ENCODE results near the gene KCTD5.

The KCTD5 gene

DNA sequence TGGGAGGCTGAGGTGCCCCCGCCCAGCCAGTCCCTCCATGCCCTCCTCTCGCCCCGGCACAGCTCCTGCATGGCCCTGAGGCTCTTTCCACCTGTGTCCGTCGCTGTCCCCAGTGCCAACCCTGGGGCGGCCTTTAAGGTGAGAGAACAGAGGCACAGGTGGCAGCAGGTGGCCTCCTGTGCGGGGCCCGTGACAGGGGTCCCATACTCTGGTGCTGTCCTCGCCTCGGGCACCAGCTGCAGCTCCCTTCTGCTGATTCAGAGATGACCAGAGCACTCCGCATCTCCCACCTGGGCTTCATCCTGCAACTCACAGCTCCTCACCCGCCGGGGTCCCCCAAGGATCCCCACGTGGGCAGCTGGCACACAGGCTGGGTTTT lies 29.7 kb downstream of the KCTD5 start (continued):
- TF ChIP-seq ZNF704 (tag by site-specific recombination; IDR thresholded peaks at IDR 0.05) (no peak), YY2 (tag by site-specific recombination; IDR thresholded peaks at IDR 0.05) (no peak), ZNF514 (tag by site-specific recombination; IDR thresholded peaks at IDR 0.05) (no peak)
- TF ChIP-seq, protein P1, sequence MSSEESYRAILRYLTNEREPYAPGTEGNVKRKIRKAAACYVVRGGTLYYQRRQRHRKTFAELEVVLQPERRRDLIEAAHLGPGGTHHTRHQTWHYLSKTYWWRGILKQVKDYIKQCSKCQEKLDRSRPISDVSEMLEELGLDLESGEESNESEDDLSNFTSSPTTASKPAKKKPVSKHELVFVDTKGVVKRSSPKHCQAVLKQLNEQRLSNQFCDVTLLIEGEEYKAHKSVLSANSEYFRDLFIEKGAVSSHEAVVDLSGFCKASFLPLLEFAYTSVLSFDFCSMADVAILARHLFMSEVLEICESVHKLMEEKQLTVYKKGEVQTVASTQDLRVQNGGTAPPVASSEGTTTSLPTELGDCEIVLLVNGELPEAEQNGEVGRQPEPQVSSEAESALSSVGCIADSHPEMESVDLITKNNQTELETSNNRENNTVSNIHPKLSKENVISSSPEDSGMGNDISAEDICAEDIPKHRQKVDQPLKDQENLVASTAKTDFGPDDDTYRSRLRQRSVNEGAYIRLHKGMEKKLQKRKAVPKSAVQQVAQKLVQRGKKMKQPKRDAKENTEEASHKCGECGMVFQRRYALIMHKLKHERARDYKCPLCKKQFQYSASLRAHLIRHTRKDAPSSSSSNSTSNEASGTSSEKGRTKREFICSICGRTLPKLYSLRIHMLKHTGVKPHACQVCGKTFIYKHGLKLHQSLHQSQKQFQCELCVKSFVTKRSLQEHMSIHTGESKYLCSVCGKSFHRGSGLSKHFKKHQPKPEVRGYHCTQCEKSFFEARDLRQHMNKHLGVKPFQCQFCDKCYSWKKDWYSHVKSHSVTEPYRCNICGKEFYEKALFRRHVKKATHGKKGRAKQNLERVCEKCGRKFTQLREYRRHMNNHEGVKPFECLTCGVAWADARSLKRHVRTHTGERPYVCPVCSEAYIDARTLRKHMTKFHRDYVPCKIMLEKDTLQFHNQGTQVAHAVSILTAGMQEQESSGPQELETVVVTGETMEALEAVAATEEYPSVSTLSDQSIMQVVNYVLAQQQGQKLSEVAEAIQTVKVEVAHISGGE (tag by site-specific recombination; conservative IDR thresholded peaks at IDR 0.05; ENCODE audit: low read depth) = no peak
- TF ChIP-seq, protein P2, sequence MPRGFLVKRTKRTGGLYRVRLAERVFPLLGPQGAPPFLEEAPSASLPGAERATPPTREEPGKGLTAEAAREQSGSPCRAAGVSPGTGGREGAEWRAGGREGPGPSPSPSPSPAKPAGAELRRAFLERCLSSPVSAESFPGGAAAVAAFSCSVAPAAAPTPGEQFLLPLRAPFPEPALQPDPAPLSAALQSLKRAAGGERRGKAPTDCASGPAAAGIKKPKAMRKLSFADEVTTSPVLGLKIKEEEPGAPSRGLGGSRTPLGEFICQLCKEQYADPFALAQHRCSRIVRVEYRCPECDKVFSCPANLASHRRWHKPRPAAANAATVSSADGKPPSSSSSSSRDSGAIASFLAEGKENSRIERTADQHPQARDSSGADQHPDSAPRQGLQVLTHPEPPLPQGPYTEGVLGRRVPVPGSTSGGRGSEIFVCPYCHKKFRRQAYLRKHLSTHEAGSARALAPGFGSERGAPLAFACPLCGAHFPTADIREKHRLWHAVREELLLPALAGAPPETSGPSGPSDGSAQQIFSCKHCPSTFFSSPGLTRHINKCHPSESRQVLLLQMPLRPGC (tag by site-specific recombination; IDR thresholded peaks at IDR 0.05) = no peak

DNA sequence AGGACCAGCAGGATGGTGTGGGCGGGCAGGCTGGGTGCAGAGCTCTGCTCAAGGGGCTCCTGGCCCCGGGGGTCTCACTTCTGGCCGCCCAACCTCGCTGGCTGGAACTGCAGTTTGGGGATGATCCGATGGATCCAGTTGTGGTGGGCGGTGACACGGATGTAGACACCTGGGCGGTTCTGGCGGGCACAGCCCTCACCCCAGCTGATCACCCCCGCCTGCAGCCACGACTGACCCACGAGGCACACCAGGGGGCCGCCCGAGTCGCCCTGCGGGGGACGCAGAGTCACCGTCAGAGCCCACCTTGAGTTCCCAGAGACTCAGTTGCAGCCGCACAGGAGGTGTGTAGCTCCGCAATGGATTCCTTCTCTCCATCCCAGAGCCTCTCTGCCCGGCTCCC lies 30.2 kb downstream of the KCTD5 start:
- Histone ChIP-seq H3K27ac (ENCODE audit: extremely low read depth, low read depth, low read length) (no peak overlapping the region), H3K4me1 (ENCODE audit: control insufficient read depth, insufficient read depth, low read length) (no peaks in the 10 kb centered on the region), H3K9me3 (ENCODE audit: control insufficient read depth, insufficient read depth, low read depth, low read length) (no peaks in the 10 kb centered on the region), H3K4me3 (ENCODE audit: low read depth, low read length) (no peak overlapping the region), H3K36me3 (ENCODE audit: control insufficient read depth in 2 of 2, insufficient read depth in 1 of 2, low read length in 2 of 2) (peaks cover 0 to 29% of the 10 kb centered on the region in 2 experiments; a peak in 1 of 3 replicates)
- TF ChIP-seq SP7 (tag by site-specific recombination; IDR thresholded peaks at IDR 0.05) = no peak
- TF ChIP-seq ZFHX2 (tag by site-specific recombination; conservative IDR thresholded peaks at IDR 0.05) = peak; percentile 24; the same call in 1 of the 2 replicates
- POLR2A ChIA-PET = interaction anchor here (0.6 to 1.3 kb wide), 2 partner anchors 30 to 964 kb away, joined by 4 to 7 read pairs; partner anchors contain the start of gene KCTD5
- CTCF ChIA-PET = no interaction called here

- Histone ChIP-seq H3K36me3 (ENCODE audit: control insufficient read depth in 2 of 2, insufficient read depth in 1 of 2, low read length in 2 of 2) (peaks cover 0 to 19% of the 10 kb centered on the region in 2 experiments; a peak in 1 of 3 replicates), H3K27ac (ENCODE audit: extremely low read depth, low read depth, low read length) (no peak overlapping the region), H3K4me1 (ENCODE audit: control insufficient read depth, insufficient read depth, low read length) (no peaks in the 10 kb centered on the region), H3K4me3 (ENCODE audit: low read depth, low read length) (no peak overlapping the region), H3K9me3 (ENCODE audit: control insufficient read depth, insufficient read depth, low read depth, low read length) (no peaks in the 10 kb centered on the region)
- CTCF ChIA-PET = no interaction called here
- POLR2A ChIA-PET = no interaction called here
- TF ChIP-seq ZNF704 (tag by site-specific recombination; IDR thresholded peaks at IDR 0.05) = no peak
- TF ChIP-seq ZNF391 (tag by site-specific recombination; IDR thresholded peaks at IDR 0.05; ENCODE audit: borderline replicate concordance, low read depth) = no peak
- TF ChIP-seq ZNF639 (tag by site-specific recombination; IDR thresholded peaks at IDR 0.05) = no peak
- TF ChIP-seq ZNF221 (tag by site-specific recombination; IDR thresholded peaks at IDR 0.05; ENCODE audit: borderline replicate concordance) = no peak
- no peak for TF ChIP-seq KLF8 (tag by site-specific recombination; IDR thresholded peaks at IDR 0.05)
- no peak for TF ChIP-seq REPIN1 (tag by site-specific recombination; IDR thresholded peaks at IDR 0.05; ENCODE audit: low read depth)
- TF ChIP-seq, protein P3, sequence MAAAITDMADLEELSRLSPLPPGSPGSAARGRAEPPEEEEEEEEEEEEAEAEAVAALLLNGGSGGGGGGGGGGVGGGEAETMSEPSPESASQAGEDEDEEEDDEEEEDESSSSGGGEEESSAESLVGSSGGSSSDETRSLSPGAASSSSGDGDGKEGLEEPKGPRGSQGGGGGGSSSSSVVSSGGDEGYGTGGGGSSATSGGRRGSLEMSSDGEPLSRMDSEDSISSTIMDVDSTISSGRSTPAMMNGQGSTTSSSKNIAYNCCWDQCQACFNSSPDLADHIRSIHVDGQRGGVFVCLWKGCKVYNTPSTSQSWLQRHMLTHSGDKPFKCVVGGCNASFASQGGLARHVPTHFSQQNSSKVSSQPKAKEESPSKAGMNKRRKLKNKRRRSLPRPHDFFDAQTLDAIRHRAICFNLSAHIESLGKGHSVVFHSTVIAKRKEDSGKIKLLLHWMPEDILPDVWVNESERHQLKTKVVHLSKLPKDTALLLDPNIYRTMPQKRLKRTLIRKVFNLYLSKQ (tag by site-specific recombination; IDR thresholded peaks at IDR 0.05; ENCODE audit: borderline replicate concordance) = no peak
- TF ChIP-seq KLF17 (tag by site-specific recombination; IDR thresholded peaks at IDR 0.05) = no peak
- TF ChIP-seq ZNF362 (tag by site-specific recombination; IDR thresholded peaks at IDR 0.05) = no peak
Observed at GRCh38 chr16:2713523-2713922, 31.2 kb downstream of the KCTD5 start.
